Thyroid gland (tissue), 4 donors: ENCODE results near the gene NOP9.

Source experiments
- POLR2A ChIP-seq, 2 donors: fragments of 450-650 bp; IDR thresholded peaks; one replicate each; pipeline ENCODE4 v1.6.1; 2017; ENCODE audit warnings: antibody characterized with exemption in 2 of 2, mild to moderate bottlenecking in 2 of 2, moderate library complexity in 1 of 2
- TF ChIP-seq, protein P1 (sequence below), 6 experiments: fragments of 200-600 bp in 3 of 6; fragments of 450-650 bp in 3 of 6; sonication (generic) in 3 of 6; IDR thresholded peaks; one replicate each; pipeline ENCODE4 v1.5.1; 2016 to 2019; ENCODE audit warnings: antibody characterized with exemption in 6 of 6, mild to moderate bottlenecking in 2 of 6, inconsistent platforms in 1 of 6, moderate library complexity in 1 of 6

- TF ChIP-seq, protein P1, sequence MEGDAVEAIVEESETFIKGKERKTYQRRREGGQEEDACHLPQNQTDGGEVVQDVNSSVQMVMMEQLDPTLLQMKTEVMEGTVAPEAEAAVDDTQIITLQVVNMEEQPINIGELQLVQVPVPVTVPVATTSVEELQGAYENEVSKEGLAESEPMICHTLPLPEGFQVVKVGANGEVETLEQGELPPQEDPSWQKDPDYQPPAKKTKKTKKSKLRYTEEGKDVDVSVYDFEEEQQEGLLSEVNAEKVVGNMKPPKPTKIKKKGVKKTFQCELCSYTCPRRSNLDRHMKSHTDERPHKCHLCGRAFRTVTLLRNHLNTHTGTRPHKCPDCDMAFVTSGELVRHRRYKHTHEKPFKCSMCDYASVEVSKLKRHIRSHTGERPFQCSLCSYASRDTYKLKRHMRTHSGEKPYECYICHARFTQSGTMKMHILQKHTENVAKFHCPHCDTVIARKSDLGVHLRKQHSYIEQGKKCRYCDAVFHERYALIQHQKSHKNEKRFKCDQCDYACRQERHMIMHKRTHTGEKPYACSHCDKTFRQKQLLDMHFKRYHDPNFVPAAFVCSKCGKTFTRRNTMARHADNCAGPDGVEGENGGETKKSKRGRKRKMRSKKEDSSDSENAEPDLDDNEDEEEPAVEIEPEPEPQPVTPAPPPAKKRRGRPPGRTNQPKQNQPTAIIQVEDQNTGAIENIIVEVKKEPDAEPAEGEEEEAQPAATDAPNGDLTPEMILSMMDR (IDR thresholded peaks at IDR 0.05), result no peak
- no peak for TF ChIP-seq POLR2A (IDR thresholded peaks at IDR 0.05)
These were observed 27.2 kb upstream of the NOP9 start for GRCh38 chr14:24272467-24272866.
